Astrocyte (in vitro differentiated cells and primary cell): ENCODE results near the gene DMTF1. TPM values are rescaled to one million over a fixed set of nuclear protein-coding genes. Genes with fewer than 3 reads are reported as not detected.

Experiments
- DNase-seq: peaks from one replicate; pipeline ENCODE4 v3.0.0-alpha.2; 2010; ENCODE audit warnings: low read depth
- FAIRE-seq: peaks from 2 replicates; lab custom pipeline; 2011; peaks lifted over from hg19 to GRCh38; lab: Jason Lieb, UNC
- H2AFZ ChIP-seq: 2 replicates; pipeline ENCODE4 v1.6.0; 2012; ENCODE audit warnings: low read depth, low read length, inconsistent platforms
- H3K27ac ChIP-seq: 2 replicates; pipeline ENCODE4 v1.5.1; 2011; ENCODE audit warnings: low read depth, low read length, inconsistent platforms
- H3K27me3 ChIP-seq: 2 replicates; pipeline ENCODE4 v1.6.0; 2011; ENCODE audit warnings: low read length, inconsistent platforms; ENCODE audit not compliant: insufficient read depth
- H3K36me3 ChIP-seq: 2 replicates; pipeline ENCODE4 v1.5.1; 2011; ENCODE audit warnings: low read length, inconsistent platforms; ENCODE audit not compliant: insufficient read depth
- H3K4me1 ChIP-seq: 2 replicates; pipeline ENCODE4 v1.5.1; 2011; ENCODE audit warnings: low read length, inconsistent platforms; ENCODE audit not compliant: insufficient read depth
- H3K4me2 ChIP-seq: 2 replicates; pipeline ENCODE4 v1.6.0; 2012; ENCODE audit warnings: low read length, inconsistent platforms
- H3K4me3 ChIP-seq: 2 replicates; pipeline ENCODE4 v1.5.1; 2011; ENCODE audit warnings: low read depth, mild to moderate bottlenecking, low read length, inconsistent platforms; ENCODE audit not compliant: insufficient read depth
- H3K79me2 ChIP-seq: 2 replicates; pipeline ENCODE4 v1.6.0; 2012; ENCODE audit warnings: mild to moderate bottlenecking, low read length, inconsistent platforms; ENCODE audit not compliant: insufficient read depth
- H3K9ac ChIP-seq: 2 replicates; pipeline ENCODE4 v1.6.0; 2012; ENCODE audit warnings: mild to moderate bottlenecking, low read length, inconsistent platforms
- H3K9me3 ChIP-seq: 2 replicates; pipeline ENCODE4 v1.5.1; 2012; ENCODE audit warnings: low read depth, mild to moderate bottlenecking, low read length, inconsistent platforms; ENCODE audit not compliant: insufficient read depth
- H4K20me1 ChIP-seq: 2 replicates; pipeline ENCODE4 v1.6.0; 2012; ENCODE audit warnings: low read length, inconsistent platforms; ENCODE audit not compliant: insufficient read depth
- H3K27ac Mint-ChIP-seq: one replicate; pipeline ENCODE4 v1.8.0; 2021; ENCODE audit warnings: mild to moderate bottlenecking, mixed read lengths; ENCODE audit not compliant: unreplicated experiment
- H3K27me3 Mint-ChIP-seq: one replicate; pipeline ENCODE4 v1.8.0; 2021; ENCODE audit warnings: low read depth, mixed read lengths; ENCODE audit not compliant: unreplicated experiment
- H3K36me3 Mint-ChIP-seq: one replicate; pipeline ENCODE4 v1.8.0; 2021; ENCODE audit warnings: low read depth, mixed read lengths; ENCODE audit not compliant: unreplicated experiment
- H3K4me1 Mint-ChIP-seq: one replicate; pipeline ENCODE4 v1.8.0; 2021; ENCODE audit warnings: low read depth, mixed read lengths; ENCODE audit not compliant: unreplicated experiment
- H3K4me3 Mint-ChIP-seq: one replicate; pipeline ENCODE4 v1.8.0; 2021; ENCODE audit warnings: mild to moderate bottlenecking, moderate library complexity, mixed read lengths; ENCODE audit not compliant: unreplicated experiment
- H3K9me3 Mint-ChIP-seq: one replicate; pipeline ENCODE4 v1.8.0; 2021; ENCODE audit warnings: mild to moderate bottlenecking, mixed read lengths; ENCODE audit not compliant: unreplicated experiment
- CTCF ChIP-seq: IDR thresholded peaks from 2 replicates; pipeline ENCODE4 v1.5.1; 2011; ENCODE audit warnings: low read depth, mild to moderate bottlenecking, inconsistent platforms, low read length, moderate library complexity; ENCODE audit not compliant: insufficient read depth
- EZH2 ChIP-seq: IDR thresholded peaks from 2 replicates; pipeline ENCODE4 v1.6.1; 2012; ENCODE audit warnings: mild to moderate bottlenecking, low read length, inconsistent platforms; ENCODE audit not compliant: insufficient read depth
- total RNA-seq: library from RNA; stranded (reverse); gene quantifications from 2 replicates; pipeline ENCODE4 v1.2.1, GENCODE V29; 2021

DMTF1 gene
- total RNA-seq, 1 donor from 2014 or later, result 89.2 TPM

GRCh38 chr7:87219545-87220025, 67.3 kb downstream of the DMTF1 start, which contains the start of gene TMEM243:
TSS of gene TMEM243 (minus strand) at chr7:87219732. CDS start at chr7:87219503, 229 bp downstream.
- Histone ChIP-seq H3K4me3 (peak within 1 kb of the TSS; percentile 93), H4K20me1 (peaks cover 28% of the 10 kb centered on the region), H3K27me3 (peaks cover 3% of the 10 kb centered on the region), H2AFZ (peak within 1 kb of the TSS; percentile 94), H3K79me2 (peaks cover 40% of the 10 kb centered on the region), H3K27ac (peak within 1 kb of the TSS; percentile 58), H3K9ac (peak within 1 kb of the TSS; percentile 95), H3K4me2 (peak within 1 kb of the TSS; percentile 93), H3K36me3 (peaks cover 4% of the 10 kb centered on the region), H3K9me3 (no peaks in the 10 kb centered on the region), H3K4me1 (peaks cover 12% of the 10 kb centered on the region)
- Mint-ChIP-seq H3K4me1 (peaks cover 13% of the 10 kb centered on the region), H3K4me3 (peak within 1 kb of the TSS; percentile 94), H3K27ac (peak within 1 kb of the TSS; percentile 73), H3K36me3 (no peaks in the 10 kb centered on the region), H3K9me3 (no peaks in the 10 kb centered on the region), H3K27me3 (peaks cover 2% of the 10 kb centered on the region)
- FAIRE-seq (no peak), DNase-seq (peak; percentile 65)
- TF ChIP-seq CTCF (no peak), EZH2 (no peak)

GRCh38 chr7:87220026-87220733, 67.9 kb downstream of the DMTF1 start:
- peaks cover 28% of the 10 kb centered on the region for H4K20me1 ChIP-seq
- peaks cover 4% of the 10 kb centered on the region for H3K36me3 ChIP-seq
- DNase-seq (peak; percentile 63), FAIRE-seq (no peak)
- peak overlapping the region; percentile 58 for H3K27ac ChIP-seq
- H3K4me3 Mint-ChIP-seq, result peak overlapping the region; percentile 94
- peaks cover 12% of the 10 kb centered on the region for H3K4me1 ChIP-seq
- peak overlapping the region; percentile 95 for H3K9ac ChIP-seq
- H3K4me2 ChIP-seq, result peak overlapping the region; percentile 93
- H3K4me3 ChIP-seq, result peak overlapping the region; percentile 93
- H3K79me2 ChIP-seq, result peaks cover 35% of the 10 kb centered on the region
- peak overlapping the region; percentile 36 for H3K27ac Mint-ChIP-seq
- H3K9me3 ChIP-seq, result no peaks in the 10 kb centered on the region
- TF ChIP-seq EZH2 (no peak), CTCF (no peak)
- H3K27me3 Mint-ChIP-seq, result peaks cover 2% of the 10 kb centered on the region
- H3K27me3 ChIP-seq, result peaks cover 3% of the 10 kb centered on the region
- H3K4me1 Mint-ChIP-seq, result peaks cover 13% of the 10 kb centered on the region
- no peaks in the 10 kb centered on the region for H3K36me3 Mint-ChIP-seq
- peak overlapping the region; percentile 94 for H2AFZ ChIP-seq
- H3K9me3 Mint-ChIP-seq, result no peaks in the 10 kb centered on the region

GRCh38 chr7:87220734-87221215, 68.5 kb downstream of the DMTF1 start:
- peak overlapping the region; percentile 94 for H2AFZ ChIP-seq
- H3K27ac Mint-ChIP-seq, result peak overlapping the region; percentile 1
- H4K20me1 ChIP-seq, result peaks cover 24% of the 10 kb centered on the region
- H3K9me3 ChIP-seq, result no peaks in the 10 kb centered on the region
- H3K36me3 Mint-ChIP-seq, result no peaks in the 10 kb centered on the region
- peak overlapping the region; percentile 95 for H3K9ac ChIP-seq
- peaks cover 4% of the 10 kb centered on the region for H3K36me3 ChIP-seq
- H3K27ac ChIP-seq, result no peak overlapping the region
- FAIRE-seq, result no peak
- peak overlapping the region; percentile 93 for H3K4me2 ChIP-seq
- H3K4me3 ChIP-seq, result peak overlapping the region; percentile 93
- H3K27me3 Mint-ChIP-seq, result peaks cover 2% of the 10 kb centered on the region
- no peaks in the 10 kb centered on the region for H3K9me3 Mint-ChIP-seq
- H3K4me1 Mint-ChIP-seq, result peaks cover 13% of the 10 kb centered on the region
- TF ChIP-seq EZH2 (no peak), CTCF (no peak)
- H3K79me2 ChIP-seq, result peaks cover 31% of the 10 kb centered on the region
- peaks cover 3% of the 10 kb centered on the region for H3K27me3 ChIP-seq
- H3K4me1 ChIP-seq, result peaks cover 12% of the 10 kb centered on the region
- no peak for DNase-seq
- peak overlapping the region; percentile 83 for H3K4me3 Mint-ChIP-seq
